C4-2B (cell line): ENCODE measurements around the gene DUS4L.

Experiments used
- ZFX ChIP-seq: fragments of 450-650 bp; IDR thresholded peaks from 2 replicates; pipeline ENCODE4 v1.6.1; 2017
- TF ChIP-seq, protein P1 (sequence below): fragments of 450-650 bp; conservative IDR thresholded peaks from 2 replicates; pipeline ENCODE4 v1.5.1; 2017; ENCODE audit warnings: mild to moderate bottlenecking

DNA sequence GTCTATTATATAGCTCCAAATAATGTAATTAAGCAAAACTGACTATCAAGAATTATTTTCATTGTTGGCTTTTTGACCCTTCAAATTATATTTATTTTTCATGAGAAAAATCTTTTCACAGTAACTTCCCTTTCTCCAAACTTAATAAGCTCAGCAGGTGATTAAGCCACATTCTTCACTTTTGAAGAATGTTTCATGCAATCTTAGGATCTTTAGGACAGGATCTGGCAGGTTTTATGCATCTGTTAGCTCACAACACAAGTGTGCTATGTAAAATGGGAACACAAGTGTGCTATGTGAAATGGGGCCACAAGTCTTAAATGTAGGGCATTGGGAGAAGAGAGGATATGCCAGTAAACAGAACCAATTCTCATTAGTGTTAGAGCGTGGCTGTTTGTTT, 42.5 kb downstream of the DUS4L start:
- TF ChIP-seq, protein P1, sequence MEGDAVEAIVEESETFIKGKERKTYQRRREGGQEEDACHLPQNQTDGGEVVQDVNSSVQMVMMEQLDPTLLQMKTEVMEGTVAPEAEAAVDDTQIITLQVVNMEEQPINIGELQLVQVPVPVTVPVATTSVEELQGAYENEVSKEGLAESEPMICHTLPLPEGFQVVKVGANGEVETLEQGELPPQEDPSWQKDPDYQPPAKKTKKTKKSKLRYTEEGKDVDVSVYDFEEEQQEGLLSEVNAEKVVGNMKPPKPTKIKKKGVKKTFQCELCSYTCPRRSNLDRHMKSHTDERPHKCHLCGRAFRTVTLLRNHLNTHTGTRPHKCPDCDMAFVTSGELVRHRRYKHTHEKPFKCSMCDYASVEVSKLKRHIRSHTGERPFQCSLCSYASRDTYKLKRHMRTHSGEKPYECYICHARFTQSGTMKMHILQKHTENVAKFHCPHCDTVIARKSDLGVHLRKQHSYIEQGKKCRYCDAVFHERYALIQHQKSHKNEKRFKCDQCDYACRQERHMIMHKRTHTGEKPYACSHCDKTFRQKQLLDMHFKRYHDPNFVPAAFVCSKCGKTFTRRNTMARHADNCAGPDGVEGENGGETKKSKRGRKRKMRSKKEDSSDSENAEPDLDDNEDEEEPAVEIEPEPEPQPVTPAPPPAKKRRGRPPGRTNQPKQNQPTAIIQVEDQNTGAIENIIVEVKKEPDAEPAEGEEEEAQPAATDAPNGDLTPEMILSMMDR, result no peak
- no peak for TF ChIP-seq ZFX
